DOHH2 (cell line): Measurements from ENCODE around the gene ARMC8.

Experiments used
- EZH2phosphoT487 ChIP-seq: fragments of 200-600 bp; sonication (generic); IDR thresholded peaks from 2 replicates; pipeline ENCODE4 v1.6.1; 2017; ENCODE audit warnings: borderline replicate concordance, mild to moderate bottlenecking, antibody characterized with exemption, low read length, moderate library complexity, mixed read lengths
- TF ChIP-seq, protein P1 (sequence below): fragments of 200-600 bp; sonication (generic); IDR thresholded peaks from one replicate; pipeline ENCODE4 v1.5.1; 2014; ENCODE audit warnings: antibody characterized with exemption, mild to moderate bottlenecking, low read depth, low read length; ENCODE audit not compliant: poor library complexity, severe bottlenecking

DNA sequence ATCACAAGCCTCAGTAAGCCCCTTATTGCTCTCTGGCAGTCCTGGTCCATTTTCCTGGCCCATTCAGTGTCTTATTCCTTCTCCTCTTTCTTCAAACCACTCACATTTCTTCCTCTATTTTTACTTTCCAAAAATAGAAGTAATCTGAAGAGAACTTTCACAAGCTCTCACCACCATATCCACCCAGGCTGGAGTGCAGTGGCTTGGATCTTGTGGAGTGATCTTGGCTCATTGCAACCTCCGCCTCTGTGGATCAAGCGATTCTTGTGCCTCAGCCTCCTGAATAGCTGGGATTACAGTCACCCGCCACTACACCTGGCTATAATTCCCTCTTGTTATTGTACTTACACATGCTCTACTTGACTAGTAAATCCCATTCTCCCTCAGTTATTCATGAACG, 16.8 kb downstream of the ARMC8 start:
- TF ChIP-seq, protein P1, sequence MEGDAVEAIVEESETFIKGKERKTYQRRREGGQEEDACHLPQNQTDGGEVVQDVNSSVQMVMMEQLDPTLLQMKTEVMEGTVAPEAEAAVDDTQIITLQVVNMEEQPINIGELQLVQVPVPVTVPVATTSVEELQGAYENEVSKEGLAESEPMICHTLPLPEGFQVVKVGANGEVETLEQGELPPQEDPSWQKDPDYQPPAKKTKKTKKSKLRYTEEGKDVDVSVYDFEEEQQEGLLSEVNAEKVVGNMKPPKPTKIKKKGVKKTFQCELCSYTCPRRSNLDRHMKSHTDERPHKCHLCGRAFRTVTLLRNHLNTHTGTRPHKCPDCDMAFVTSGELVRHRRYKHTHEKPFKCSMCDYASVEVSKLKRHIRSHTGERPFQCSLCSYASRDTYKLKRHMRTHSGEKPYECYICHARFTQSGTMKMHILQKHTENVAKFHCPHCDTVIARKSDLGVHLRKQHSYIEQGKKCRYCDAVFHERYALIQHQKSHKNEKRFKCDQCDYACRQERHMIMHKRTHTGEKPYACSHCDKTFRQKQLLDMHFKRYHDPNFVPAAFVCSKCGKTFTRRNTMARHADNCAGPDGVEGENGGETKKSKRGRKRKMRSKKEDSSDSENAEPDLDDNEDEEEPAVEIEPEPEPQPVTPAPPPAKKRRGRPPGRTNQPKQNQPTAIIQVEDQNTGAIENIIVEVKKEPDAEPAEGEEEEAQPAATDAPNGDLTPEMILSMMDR, result no peak
- no peak for TF ChIP-seq EZH2phosphoT487
